Right lobe of liver (tissue), 4 donors: ENCODE measurements around the gene PIWIL1.

ENCODE experiments used
- CTCF ChIP-seq, 4 donors: fragments of 200-600 bp in 3 of 4; fragments of 450-650 bp in 1 of 4; IDR thresholded peaks; one replicate each; pipeline versions ENCODE4 v1.5.1 to v1.8.0; 2016 to 2022; ENCODE audit warnings: antibody characterized with exemption in 4 of 4, mild to moderate bottlenecking in 2 of 4
- POLR2A ChIP-seq: fragments of 450-650 bp; IDR thresholded peaks from one replicate; pipeline ENCODE4 v1.6.1; 2017; ENCODE audit warnings: antibody characterized with exemption, mild to moderate bottlenecking
- donor health status: DM: no; HTN: no; CAD: no.
- donor health status: DM: no; HTN: no; CAD: no.
- donor health status: DM: no; HTN: yes; CAD: no.

GRCh38 chr12:130342842-130343241 lies 5.2 kb downstream of the PIWIL1 start:
- no peak for TF ChIP-seq CTCF (IDR thresholded peaks at IDR 0.05)
- no peak for TF ChIP-seq POLR2A
